ENCODE measurements around the gene ALMS1. TPM values are rescaled to one million over a fixed set of nuclear protein-coding genes. Genes with fewer than 3 reads are reported as not detected.

ALMS1 gene
- total RNA-seq, 1 experiment from 2014 or later, result 19.5 TPM

DNA sequence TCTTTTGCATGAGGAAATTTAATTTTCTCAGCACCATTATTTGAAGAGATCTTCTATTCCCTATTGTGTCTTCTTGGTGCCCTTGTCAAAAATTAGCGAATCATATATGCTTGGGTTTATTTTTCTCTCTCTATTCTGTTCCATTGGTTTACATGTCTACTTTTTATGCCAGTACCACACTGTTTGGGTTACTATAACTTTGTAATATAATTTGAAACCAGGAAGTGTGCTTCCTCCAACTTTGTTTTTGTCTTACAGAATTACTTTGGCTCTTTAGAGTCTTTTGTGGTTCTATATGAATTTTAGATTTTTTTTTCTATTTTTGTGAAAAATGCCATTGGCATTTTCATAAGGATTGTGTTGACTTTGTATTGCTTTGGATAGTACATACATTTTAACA is 17.6 kb downstream of the ALMS1 start:
- in situ Hi-C loops (cut with HindIII; ENCODE audit: low pct_unique_long_range_greater_than_20kb, low sequenced_read_pairs) (no loop called here), intact Hi-C loops (cut with micrococcal nuclease; ENCODE audit: unreplicated experiment) (no loop called here)
- ATAC-seq, result no peak
- ChIA-PET POLR2A (no interaction called here), CTCF (no interaction called here)
- BruUV-seq (replicated peaks), result no TSS peak
- Histone ChIP-seq H3K27ac (ENCODE audit: low read length) (no peak overlapping the region), H3K4me1 (ENCODE audit: control insufficient read depth, insufficient read depth, low read length) (no peaks in the 10 kb centered on the region), H3K27me3 (ENCODE audit: control insufficient read depth, insufficient read depth, low read length) (no peaks in the 10 kb centered on the region), H3K36me3 (ENCODE audit: control insufficient read depth, insufficient read depth, low read length) (no peaks in the 10 kb centered on the region), H3K9me3 (ENCODE audit: control insufficient read depth, insufficient read depth, low read depth, low read length) (peaks cover 12% of the 10 kb centered on the region; the same call in 1 of the 2 replicates), H3K4me3 (ENCODE audit: low read depth in 2 of 2, low read length in 2 of 2) (no peak overlapping the region)
- TF ChIP-seq POLR2AphosphoS5 (IDR thresholded peaks at IDR 0.05; ENCODE audit: low read depth, low read length) (no peak), SIN3A (IDR thresholded peaks at IDR 0.05; ENCODE audit: borderline replicate concordance, insufficient read depth, low read depth, low read length) (no peak), TCF7L2 (IDR thresholded peaks at IDR 0.05; ENCODE audit: low read depth, low read length) (no peak)
- TF ChIP-seq, protein P1, sequence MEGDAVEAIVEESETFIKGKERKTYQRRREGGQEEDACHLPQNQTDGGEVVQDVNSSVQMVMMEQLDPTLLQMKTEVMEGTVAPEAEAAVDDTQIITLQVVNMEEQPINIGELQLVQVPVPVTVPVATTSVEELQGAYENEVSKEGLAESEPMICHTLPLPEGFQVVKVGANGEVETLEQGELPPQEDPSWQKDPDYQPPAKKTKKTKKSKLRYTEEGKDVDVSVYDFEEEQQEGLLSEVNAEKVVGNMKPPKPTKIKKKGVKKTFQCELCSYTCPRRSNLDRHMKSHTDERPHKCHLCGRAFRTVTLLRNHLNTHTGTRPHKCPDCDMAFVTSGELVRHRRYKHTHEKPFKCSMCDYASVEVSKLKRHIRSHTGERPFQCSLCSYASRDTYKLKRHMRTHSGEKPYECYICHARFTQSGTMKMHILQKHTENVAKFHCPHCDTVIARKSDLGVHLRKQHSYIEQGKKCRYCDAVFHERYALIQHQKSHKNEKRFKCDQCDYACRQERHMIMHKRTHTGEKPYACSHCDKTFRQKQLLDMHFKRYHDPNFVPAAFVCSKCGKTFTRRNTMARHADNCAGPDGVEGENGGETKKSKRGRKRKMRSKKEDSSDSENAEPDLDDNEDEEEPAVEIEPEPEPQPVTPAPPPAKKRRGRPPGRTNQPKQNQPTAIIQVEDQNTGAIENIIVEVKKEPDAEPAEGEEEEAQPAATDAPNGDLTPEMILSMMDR (IDR thresholded peaks at IDR 0.05), result no peak
- TF ChIP-seq, protein P2, sequence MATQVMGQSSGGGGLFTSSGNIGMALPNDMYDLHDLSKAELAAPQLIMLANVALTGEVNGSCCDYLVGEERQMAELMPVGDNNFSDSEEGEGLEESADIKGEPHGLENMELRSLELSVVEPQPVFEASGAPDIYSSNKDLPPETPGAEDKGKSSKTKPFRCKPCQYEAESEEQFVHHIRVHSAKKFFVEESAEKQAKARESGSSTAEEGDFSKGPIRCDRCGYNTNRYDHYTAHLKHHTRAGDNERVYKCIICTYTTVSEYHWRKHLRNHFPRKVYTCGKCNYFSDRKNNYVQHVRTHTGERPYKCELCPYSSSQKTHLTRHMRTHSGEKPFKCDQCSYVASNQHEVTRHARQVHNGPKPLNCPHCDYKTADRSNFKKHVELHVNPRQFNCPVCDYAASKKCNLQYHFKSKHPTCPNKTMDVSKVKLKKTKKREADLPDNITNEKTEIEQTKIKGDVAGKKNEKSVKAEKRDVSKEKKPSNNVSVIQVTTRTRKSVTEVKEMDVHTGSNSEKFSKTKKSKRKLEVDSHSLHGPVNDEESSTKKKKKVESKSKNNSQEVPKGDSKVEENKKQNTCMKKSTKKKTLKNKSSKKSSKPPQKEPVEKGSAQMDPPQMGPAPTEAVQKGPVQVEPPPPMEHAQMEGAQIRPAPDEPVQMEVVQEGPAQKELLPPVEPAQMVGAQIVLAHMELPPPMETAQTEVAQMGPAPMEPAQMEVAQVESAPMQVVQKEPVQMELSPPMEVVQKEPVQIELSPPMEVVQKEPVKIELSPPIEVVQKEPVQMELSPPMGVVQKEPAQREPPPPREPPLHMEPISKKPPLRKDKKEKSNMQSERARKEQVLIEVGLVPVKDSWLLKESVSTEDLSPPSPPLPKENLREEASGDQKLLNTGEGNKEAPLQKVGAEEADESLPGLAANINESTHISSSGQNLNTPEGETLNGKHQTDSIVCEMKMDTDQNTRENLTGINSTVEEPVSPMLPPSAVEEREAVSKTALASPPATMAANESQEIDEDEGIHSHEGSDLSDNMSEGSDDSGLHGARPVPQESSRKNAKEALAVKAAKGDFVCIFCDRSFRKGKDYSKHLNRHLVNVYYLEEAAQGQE (IDR thresholded peaks at IDR 0.05; ENCODE audit: insufficient read depth in 1 of 2, low read depth in 2 of 2, low read length in 1 of 2), result no peak
- DNase-seq (ENCODE audit: low read depth, low spot score), result no peak

DNA sequence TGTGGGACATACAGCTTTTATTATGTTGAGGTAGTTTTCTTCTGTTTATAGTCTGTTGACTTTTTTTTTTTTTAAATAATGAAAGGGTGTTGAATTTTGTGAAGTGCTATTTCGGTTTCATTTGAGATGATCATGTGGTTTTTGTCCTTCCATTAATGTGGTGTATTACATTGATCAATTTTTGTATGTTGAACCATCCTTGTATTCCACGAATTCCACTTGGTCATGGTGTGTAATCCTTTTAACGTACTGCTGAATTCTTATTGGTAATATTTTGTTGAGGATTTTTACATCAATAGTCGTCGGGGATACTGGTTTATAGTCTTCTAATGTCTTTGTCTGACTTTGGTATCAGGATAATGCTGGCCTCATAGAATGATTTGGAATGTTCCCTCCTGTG is 18.8 kb downstream of the ALMS1 start:
- Histone ChIP-seq H3K4me1 (ENCODE audit: control insufficient read depth, insufficient read depth, low read length) (no peaks in the 10 kb centered on the region), H3K9me3 (ENCODE audit: control insufficient read depth, insufficient read depth, low read depth, low read length) (peaks cover 8% of the 10 kb centered on the region; the same call in 1 of the 2 replicates), H3K27ac (ENCODE audit: low read length) (no peak overlapping the region), H3K27me3 (ENCODE audit: control insufficient read depth, insufficient read depth, low read length) (no peaks in the 10 kb centered on the region), H3K36me3 (ENCODE audit: control insufficient read depth, insufficient read depth, low read length) (no peaks in the 10 kb centered on the region), H3K4me3 (ENCODE audit: low read depth in 2 of 2, low read length in 2 of 2) (no peak overlapping the region)
- in situ Hi-C loops (cut with HindIII; ENCODE audit: low pct_unique_long_range_greater_than_20kb, low sequenced_read_pairs) (no loop called here), intact Hi-C loops (cut with micrococcal nuclease; ENCODE audit: unreplicated experiment) (no loop called here)
- CTCF ChIA-PET, result no interaction called here
- DNase-seq (ENCODE audit: low read depth, low spot score) (no peak), ATAC-seq (no peak)
- no peak for TF ChIP-seq POLR2AphosphoS5 (IDR thresholded peaks at IDR 0.05; ENCODE audit: low read depth, low read length)
- TF ChIP-seq SIN3A (IDR thresholded peaks at IDR 0.05; ENCODE audit: borderline replicate concordance, insufficient read depth, low read depth, low read length), result no peak
- TF ChIP-seq, protein P2 (IDR thresholded peaks at IDR 0.05; ENCODE audit: insufficient read depth in 1 of 2, low read depth in 2 of 2, low read length in 1 of 2), result no peak
- TF ChIP-seq, protein P1 (IDR thresholded peaks at IDR 0.05), result no peak
- no peak for TF ChIP-seq TCF7L2 (IDR thresholded peaks at IDR 0.05; ENCODE audit: low read depth, low read length)
- POLR2A ChIA-PET, result no interaction called here
- BruUV-seq (replicated peaks), result no TSS peak

Data from Panc1 (cell line).